ACC112 (cell line): ENCODE data around the gene RARB.
A peak's percentile ranks its signal among the peaks of the same experiment; 100 is the strongest.

Experiments
- H2AFZ ChIP-seq: fragments of 200-600 bp; sonication (generic); one replicate; pipeline ENCODE4 v1.6.0; 2017; ENCODE audit warnings: antibody characterized with exemption, low read length; ENCODE audit not compliant: unreplicated experiment
- H3K27ac ChIP-seq: fragments of 200-600 bp; sonication (generic); 2 replicates; pipeline ENCODE4 v1.5.1; 2014; ENCODE audit warnings: low read depth, mild to moderate bottlenecking, antibody characterized with exemption, low read length, moderate library complexity
- H3K27me3 ChIP-seq: fragments of 200-600 bp; sonication (generic); 2 replicates; pipeline ENCODE4 v1.6.1; 2014; ENCODE audit warnings: mild to moderate bottlenecking, antibody characterized with exemption, low read length, moderate library complexity, mixed read lengths; ENCODE audit not compliant: insufficient read depth
- H3K36me3 ChIP-seq: fragments of 200-600 bp; sonication (generic); 2 replicates; pipeline ENCODE4 v1.6.1; 2016; ENCODE audit warnings: mild to moderate bottlenecking, antibody characterized with exemption, low read length, moderate library complexity, mixed read lengths; ENCODE audit not compliant: insufficient read depth
- H3K4me1 ChIP-seq: fragments of 200-600 bp; sonication (generic); one replicate; pipeline ENCODE4 v1.6.1; 2016; ENCODE audit warnings: low read length, mixed read lengths; ENCODE audit not compliant: insufficient read depth, unreplicated experiment, control insufficient read depth
- H3K4me3 ChIP-seq: fragments of 200-600 bp; sonication (generic); 2 replicates; pipeline ENCODE4 v1.5.1; 2014; ENCODE audit warnings: mild to moderate bottlenecking, low read depth, low read length
- H3K79me2 ChIP-seq: fragments of 200-600 bp; sonication (generic); one replicate; pipeline ENCODE4 v1.6.0; 2016; ENCODE audit warnings: low read length; ENCODE audit not compliant: control insufficient read depth, unreplicated experiment, insufficient read depth

RARB gene

GRCh38 chr3:25447285-25447684, 19.2 kb downstream of the RARB start:
- Histone ChIP-seq H3K79me2 (no peaks in the 10 kb centered on the region), H3K4me3 (no peak overlapping the region), H3K27ac (no peak overlapping the region), H3K4me1 (peaks cover 11% of the 10 kb centered on the region), H2AFZ (no peak overlapping the region), H3K36me3 (no peaks in the 10 kb centered on the region), H3K27me3 (no peaks in the 10 kb centered on the region)

- Histone ChIP-seq H3K27ac (no peak overlapping the region), H3K36me3 (no peaks in the 10 kb centered on the region), H3K4me1 (peaks cover 11% of the 10 kb centered on the region), H3K4me3 (no peak overlapping the region), H2AFZ (no peak overlapping the region), H3K27me3 (no peaks in the 10 kb centered on the region), H3K79me2 (no peaks in the 10 kb centered on the region)
Observed at GRCh38 chr3:25447925-25448324, 19.9 kb downstream of the RARB start.

GRCh38 chr3:25448750-25449692, 21.0 kb downstream of the RARB start:
- peak overlapping the region; percentile 86 for H2AFZ ChIP-seq
- peak overlapping the region; percentile 20; the same call in 1 of the 2 replicates for H3K27ac ChIP-seq

GRCh38 chr3:25449857-25450256, 21.8 kb downstream of the RARB start:
- H3K27me3 ChIP-seq = no peaks in the 10 kb centered on the region
- no peak overlapping the region for H2AFZ ChIP-seq
- no peaks in the 10 kb centered on the region for H3K79me2 ChIP-seq
- no peaks in the 10 kb centered on the region for H3K36me3 ChIP-seq
- H3K4me1 ChIP-seq = peaks cover 25% of the 10 kb centered on the region
- no peak overlapping the region for H3K27ac ChIP-seq
- no peak overlapping the region for H3K4me3 ChIP-seq

More at GRCh38 chr3:25448750-25449692, 21.0 kb downstream of the RARB start:
- Histone ChIP-seq H3K79me2 (no peaks in the 10 kb centered on the region), H3K36me3 (no peaks in the 10 kb centered on the region), H3K4me1 (peaks cover 16% of the 10 kb centered on the region), H3K27me3 (no peaks in the 10 kb centered on the region), H3K4me3 (no peak overlapping the region)

GRCh38 chr3:25452192-25452591, 24.1 kb downstream of the RARB start:
- H3K4me1 ChIP-seq = peaks cover 43% of the 10 kb centered on the region
- no peak overlapping the region for H2AFZ ChIP-seq
- H3K36me3 ChIP-seq = no peaks in the 10 kb centered on the region
- no peaks in the 10 kb centered on the region for H3K79me2 ChIP-seq
- no peak overlapping the region for H3K27ac ChIP-seq
- H3K27me3 ChIP-seq = no peaks in the 10 kb centered on the region
- H3K4me3 ChIP-seq = no peak overlapping the region

- Histone ChIP-seq H3K27me3 (no peaks in the 10 kb centered on the region), H3K4me3 (no peak overlapping the region), H3K27ac (no peak overlapping the region), H3K4me1 (peaks cover 48% of the 10 kb centered on the region), H3K36me3 (no peaks in the 10 kb centered on the region), H2AFZ (no peak overlapping the region), H3K79me2 (no peaks in the 10 kb centered on the region)
Observed at GRCh38 chr3:25452740-25453139, 24.7 kb downstream of the RARB start.

- Histone ChIP-seq H3K4me1 (peaks cover 55% of the 10 kb centered on the region), H3K27ac (peak overlapping the region; percentile 71), H3K36me3 (no peaks in the 10 kb centered on the region), H2AFZ (peak overlapping the region; percentile 97), H3K27me3 (no peaks in the 10 kb centered on the region), H3K4me3 (peak overlapping the region; percentile 59), H3K79me2 (no peaks in the 10 kb centered on the region)
Observed at GRCh38 chr3:25453619-25454004, 25.5 kb downstream of the RARB start.

- no peaks in the 10 kb centered on the region for H3K27me3 ChIP-seq
- peak overlapping the region; percentile 71 for H3K27ac ChIP-seq
- no peaks in the 10 kb centered on the region for H3K79me2 ChIP-seq
- peak overlapping the region; percentile 59 for H3K4me3 ChIP-seq
- H3K4me1 ChIP-seq = peaks cover 53% of the 10 kb centered on the region
- H3K36me3 ChIP-seq = no peaks in the 10 kb centered on the region
- H2AFZ ChIP-seq = peak overlapping the region; percentile 97
Observed at GRCh38 chr3:25454005-25454927, 26.2 kb downstream of the RARB start.

- Histone ChIP-seq H2AFZ (peak overlapping the region; percentile 97), H3K4me3 (peak overlapping the region; percentile 5; the same call in 1 of the 2 replicates), H3K27me3 (no peaks in the 10 kb centered on the region), H3K36me3 (no peaks in the 10 kb centered on the region), H3K79me2 (no peaks in the 10 kb centered on the region), H3K4me1 (peaks cover 59% of the 10 kb centered on the region), H3K27ac (peak overlapping the region; percentile 71)
Observed at GRCh38 chr3:25455441-25456132, 27.5 kb downstream of the RARB start.
